AG20443 (cell line): Measurements from ENCODE around the gene NAPSA.
"Not testable (repeated sequence)": the region's sequence is repeated elsewhere in the genome, so short reads cannot be mapped to it uniquely, and the experiment has no call there.

Experiments used
- DNase-seq: peaks from one replicate; pipeline ENCODE4 v3.0.0; 2012; ENCODE audit warnings: low spot score, mixed read lengths

The NAPSA gene

GRCh38 chr19:50358483-50359327 is 6.7 kb downstream of the NAPSA start:
- peak; percentile 92 for DNase-seq

- peak; percentile 54 for DNase-seq
These were observed 8.0 kb downstream of the NAPSA start for GRCh38 chr19:50357178-50358100.

- no peak for DNase-seq
These were observed 8.7 kb downstream of the NAPSA start for GRCh38 chr19:50356691-50357177.

GRCh38 chr19:50353487-50353880 is 12.0 kb downstream of the NAPSA start:
- not testable (repeated sequence) for DNase-seq

GRCh38 chr19:50352242-50352641 is 13.2 kb downstream of the NAPSA start:
- no peak for DNase-seq

GRCh38 chr19:50349277-50350057 is 16.0 kb downstream of the NAPSA start:
- DNase-seq: no peak

- not testable (repeated sequence) for DNase-seq
These were observed 18.3 kb downstream of the NAPSA start for GRCh38 chr19:50347089-50347581.

- no peak for DNase-seq
These were observed 20.6 kb downstream of the NAPSA start for GRCh38 chr19:50344661-50345318.

GRCh38 chr19:50341091-50341564 is 24.3 kb downstream of the NAPSA start:
- peak; percentile 1 for DNase-seq

- no peak for DNase-seq
These were observed 25.1 kb downstream of the NAPSA start for GRCh38 chr19:50340331-50340730.

- not testable (repeated sequence) for DNase-seq
These were observed 28.4 kb downstream of the NAPSA start for GRCh38 chr19:50337031-50337430.

GRCh38 chr19:50334741-50335421 is 30.6 kb downstream of the NAPSA start:
- DNase-seq: peak; percentile 3

- DNase-seq: peak; percentile 99
These were observed 31.5 kb downstream of the NAPSA start for GRCh38 chr19:50333737-50334617.

- DNase-seq: no peak
These were observed 32.2 kb downstream of the NAPSA start for GRCh38 chr19:50333235-50333736.

- DNase-seq: peak; percentile 7
These were observed 33.0 kb downstream of the NAPSA start for GRCh38 chr19:50332244-50333038.

GRCh38 chr19:50331994-50332243 is 33.5 kb downstream of the NAPSA start:
- peak; percentile 6 for DNase-seq

GRCh38 chr19:50331221-50331993 is 34.0 kb downstream of the NAPSA start:
- DNase-seq: peak; percentile 9
